AG09309 (cell line): ENCODE measurements around the gene EPHB6.

Experiments used
- DNase-seq: peaks from one replicate; pipeline ENCODE4 v3.0.0-alpha.2; 2010; ENCODE audit warnings: low read depth
- H3K4me3 ChIP-seq: 2 replicates; pipeline ENCODE4 v1.5.1; 2011; ENCODE audit warnings: mild to moderate bottlenecking, low read depth, low read length, moderate library complexity; ENCODE audit not compliant: control insufficient read depth
- CTCF ChIP-seq: IDR thresholded peaks from 2 replicates; pipeline ENCODE4 v1.5.1; 2011; ENCODE audit warnings: mild to moderate bottlenecking, low read depth, low read length, inconsistent platforms; ENCODE audit not compliant: insufficient read depth, control insufficient read depth; ENCODE audit errors: missing control alignments

The EPHB6 gene

GRCh38 chr7:142899661-142900060, 44.8 kb downstream of the EPHB6 start:
- no peak for DNase-seq
- no peak overlapping the region for H3K4me3 ChIP-seq
- no peak for TF ChIP-seq CTCF

DNA sequence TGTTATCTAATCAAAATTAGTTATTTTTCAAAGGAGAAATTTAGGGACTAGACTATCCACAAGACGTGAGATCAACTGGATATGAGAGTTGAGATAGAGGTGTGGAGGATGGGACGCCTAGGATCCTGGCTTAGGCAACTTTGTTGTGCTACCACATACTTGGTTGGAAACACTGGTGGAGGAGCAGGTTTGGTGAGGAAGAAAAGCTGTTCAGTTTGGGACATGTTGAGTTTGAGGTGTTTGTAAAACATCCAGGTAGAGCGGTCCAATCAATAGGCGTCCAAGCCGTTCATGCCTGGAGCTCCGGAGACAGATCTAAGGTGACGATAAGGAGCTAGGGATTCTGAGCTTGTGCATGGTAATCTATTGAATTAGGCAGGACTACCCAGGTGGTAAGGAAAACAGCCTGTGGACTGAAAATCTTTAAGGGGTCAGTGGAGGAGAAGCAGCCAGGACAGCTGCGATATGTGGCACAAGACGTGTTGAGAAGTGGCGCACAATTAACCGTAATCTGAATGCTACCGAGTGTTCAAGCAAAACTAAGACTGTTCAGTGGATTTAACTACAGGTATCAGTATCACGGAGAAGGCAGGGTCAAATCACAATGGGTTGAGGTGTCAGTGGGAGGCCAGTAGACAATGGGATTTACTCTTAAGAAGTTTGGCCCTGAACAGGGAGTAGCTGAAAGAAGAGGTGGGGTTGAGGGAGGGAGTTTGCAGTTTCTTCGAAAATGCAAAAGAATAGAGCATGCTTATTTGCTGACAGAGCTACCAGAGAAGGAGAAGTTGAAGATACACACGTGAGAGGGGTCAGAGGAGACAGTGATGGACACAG, 46.8 kb downstream of the EPHB6 start:
- no peak for TF ChIP-seq CTCF

GRCh38 chr7:142904128-142904527, 49.3 kb downstream of the EPHB6 start:
- no peak overlapping the region for H3K4me3 ChIP-seq
- TF ChIP-seq CTCF, result no peak
- no peak for DNase-seq

More for the DNA sequence above, 46.8 kb downstream of the EPHB6 start:
- no peak for DNase-seq
- no peak overlapping the region for H3K4me3 ChIP-seq

DNA sequence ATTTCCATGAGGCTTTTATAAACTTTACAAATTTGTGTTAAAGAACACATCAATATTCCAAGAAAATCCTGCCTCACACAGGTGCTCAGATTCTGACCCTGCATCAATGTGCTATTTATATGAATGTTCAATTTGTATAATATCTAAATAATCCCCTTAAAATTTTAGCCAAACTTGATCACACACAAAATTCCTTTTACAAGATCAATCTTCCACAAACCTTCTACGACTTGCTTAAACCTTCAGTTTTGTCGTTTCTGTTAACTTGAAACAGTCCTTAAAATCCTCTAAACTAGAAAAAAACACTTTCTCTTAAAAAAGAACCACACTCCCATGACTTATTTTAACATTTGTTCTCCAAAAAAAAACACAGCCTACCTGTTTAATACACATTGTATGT, 50.9 kb downstream of the EPHB6 start:
- no peak for DNase-seq
- no peak overlapping the region for H3K4me3 ChIP-seq
- TF ChIP-seq CTCF, result no peak

- no peak for TF ChIP-seq CTCF
- no peak for DNase-seq
- no peak overlapping the region for H3K4me3 ChIP-seq
Observed at GRCh38 chr7:142906643-142907042, 51.8 kb downstream of the EPHB6 start.

DNA sequence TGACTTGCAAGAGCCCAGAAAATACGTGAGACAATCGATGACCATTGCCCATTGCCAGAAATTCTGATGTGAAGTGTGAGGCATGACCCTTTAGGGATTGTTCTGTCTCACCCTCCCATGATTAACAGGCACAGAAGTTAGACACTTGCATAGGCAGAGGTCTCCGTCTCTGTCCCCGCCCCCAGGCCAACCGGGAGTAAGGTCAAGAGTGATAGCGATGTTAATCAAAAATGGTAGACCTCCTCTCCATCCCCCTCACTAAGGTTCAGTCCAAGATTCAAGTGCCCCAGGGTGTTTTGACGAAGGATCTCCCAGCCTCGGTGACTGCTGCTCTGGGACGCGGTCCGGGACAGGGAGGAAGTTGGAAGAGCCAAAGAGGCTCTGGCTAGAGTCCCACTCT, 53.4 kb downstream of the EPHB6 start:
- no peak for TF ChIP-seq CTCF
- no peak for DNase-seq

More for the DNA sequence above, 53.4 kb downstream of the EPHB6 start:
- no peak overlapping the region for H3K4me3 ChIP-seq
